Stimulated activated CD4-positive, alpha-beta T cell treated with anti-CD3 and anti-CD28 coated beads, Interleukin-15, amount 100 ng/mL, for 48 hours (primary cell): Measurements from ENCODE around the gene GPR143.
A peak's percentile ranks its signal among the peaks of the same experiment; 100 is the strongest.
"Not testable (repeated sequence)": the region's sequence is repeated elsewhere in the genome, so short reads cannot be mapped to it uniquely, and the experiment has no call there.

Source experiments
- DNase-seq, 2 donors: peaks; one replicate each; pipeline ENCODE4 v3.0.0-alpha.2; 2020; ENCODE audit warnings: low read depth in 2 of 2

Gene GPR143

GRCh38 chrX:9768321-9768839 lies 2.7 kb upstream of the GPR143 start:
- not testable (repeated sequence) for DNase-seq

GRCh38 chrX:9767375-9767774 lies 1.7 kb upstream of the GPR143 start:
- no peak for DNase-seq

- DNase-seq = no peak
Observed at GRCh38 chrX:9765072-9765736, 443 bp downstream of the GPR143 start.

- DNase-seq = no peak
Observed at GRCh38 chrX:9759337-9759736, 6.3 kb downstream of the GPR143 start.

GRCh38 chrX:9758021-9758638 lies 7.5 kb downstream of the GPR143 start:
- no peak for DNase-seq

GRCh38 chrX:9757366-9757765 lies 8.3 kb downstream of the GPR143 start:
- no peak for DNase-seq

- no peak for DNase-seq
Observed at GRCh38 chrX:9749146-9749692, 16.4 kb downstream of the GPR143 start.

- no peak for DNase-seq
Observed at GRCh38 chrX:9747644-9748043, 18.0 kb downstream of the GPR143 start.

GRCh38 chrX:9746148-9746888 lies 19.3 kb downstream of the GPR143 start:
- no peak for DNase-seq

- DNase-seq = no peak
Observed at GRCh38 chrX:9745417-9746115, 20.1 kb downstream of the GPR143 start.

- DNase-seq = no peak
Observed at GRCh38 chrX:9739130-9739529, 26.5 kb downstream of the GPR143 start.

GRCh38 chrX:9738151-9738550 lies 27.5 kb downstream of the GPR143 start:
- no peak for DNase-seq

- no peak for DNase-seq
Observed at GRCh38 chrX:9737363-9737762, 28.3 kb downstream of the GPR143 start.

- no peak for DNase-seq
Observed at GRCh38 chrX:9730752-9731151, 34.9 kb downstream of the GPR143 start.

GRCh38 chrX:9730078-9730477 lies 35.6 kb downstream of the GPR143 start:
- DNase-seq = no peak

- DNase-seq = no peak
Observed at GRCh38 chrX:9729171-9729885, 36.3 kb downstream of the GPR143 start.

- DNase-seq = no peak
Observed at GRCh38 chrX:9728261-9728660, 37.4 kb downstream of the GPR143 start.

- no peak for DNase-seq
Observed at GRCh38 chrX:9724711-9725110, 40.9 kb downstream of the GPR143 start.

- no peak for DNase-seq
Observed at GRCh38 chrX:9717376-9717775, 48.3 kb downstream of the GPR143 start.

- DNase-seq = no peak
Observed at GRCh38 chrX:9710332-9710731, 55.3 kb downstream of the GPR143 start.

- peak; percentile 33 to 71 for DNase-seq
Observed at GRCh38 chrX:9708923-9709553, 56.6 kb downstream of the GPR143 start.
